ENCODE data around the gene MSH3.

MSH3 gene

GRCh38 chr5:80706835-80707447 lies 52.5 kb downstream of the MSH3 start:
- Mint-ChIP-seq H3K9me3 (no peaks in the 10 kb centered on the region), H3K27me3 (no peaks in the 10 kb centered on the region), H3K4me1 (ENCODE audit: low read depth) (peaks cover 18% of the 10 kb centered on the region), H3K27ac (no peak overlapping the region), H3K4me3 (no peak overlapping the region), H3K36me3 (ENCODE audit: low read depth) (peaks cover 57% of the 10 kb centered on the region)

GRCh38 chr5:80707645-80708044 lies 53.2 kb downstream of the MSH3 start:
- Mint-ChIP-seq H3K36me3 (ENCODE audit: low read depth) (peaks cover 59% of the 10 kb centered on the region), H3K4me3 (no peak overlapping the region), H3K27ac (no peak overlapping the region), H3K4me1 (ENCODE audit: low read depth) (peaks cover 19% of the 10 kb centered on the region), H3K9me3 (no peaks in the 10 kb centered on the region), H3K27me3 (no peaks in the 10 kb centered on the region)

- Mint-ChIP-seq H3K27ac (no peak overlapping the region), H3K36me3 (ENCODE audit: low read depth) (peaks cover 71% of the 10 kb centered on the region), H3K4me3 (no peak overlapping the region), H3K9me3 (no peaks in the 10 kb centered on the region), H3K4me1 (ENCODE audit: low read depth) (peaks cover 17% of the 10 kb centered on the region), H3K27me3 (no peaks in the 10 kb centered on the region)
Measured at GRCh38 chr5:80711216-80711615, 56.8 kb downstream of the MSH3 start.

- peaks cover 74% of the 10 kb centered on the region for H3K36me3 Mint-ChIP-seq (ENCODE audit: low read depth)
- H3K9me3 Mint-ChIP-seq: no peaks in the 10 kb centered on the region
- no peaks in the 10 kb centered on the region for H3K27me3 Mint-ChIP-seq
- no peak overlapping the region for H3K27ac Mint-ChIP-seq
- H3K4me3 Mint-ChIP-seq: no peak overlapping the region
- H3K4me1 Mint-ChIP-seq (ENCODE audit: low read depth): peaks cover 17% of the 10 kb centered on the region
Measured at GRCh38 chr5:80711938-80712337, 57.5 kb downstream of the MSH3 start.

GRCh38 chr5:80712919-80713318 lies 58.5 kb downstream of the MSH3 start:
- Mint-ChIP-seq H3K27me3 (no peaks in the 10 kb centered on the region), H3K36me3 (ENCODE audit: low read depth) (peaks cover 76% of the 10 kb centered on the region), H3K27ac (no peak overlapping the region), H3K4me1 (ENCODE audit: low read depth) (peaks cover 17% of the 10 kb centered on the region), H3K4me3 (no peak overlapping the region), H3K9me3 (no peaks in the 10 kb centered on the region)

- Mint-ChIP-seq H3K27ac (no peak overlapping the region), H3K4me1 (ENCODE audit: low read depth) (peaks cover 17% of the 10 kb centered on the region), H3K36me3 (ENCODE audit: low read depth) (peaks cover 79% of the 10 kb centered on the region), H3K27me3 (no peaks in the 10 kb centered on the region), H3K9me3 (no peaks in the 10 kb centered on the region), H3K4me3 (no peak overlapping the region)
Measured at GRCh38 chr5:80713631-80714030, 59.2 kb downstream of the MSH3 start.

GRCh38 chr5:80714570-80715298 lies 60.3 kb downstream of the MSH3 start:
- H3K27me3 Mint-ChIP-seq: no peaks in the 10 kb centered on the region
- peaks cover 76% of the 10 kb centered on the region for H3K36me3 Mint-ChIP-seq (ENCODE audit: low read depth)
- no peak overlapping the region for H3K4me3 Mint-ChIP-seq
- H3K9me3 Mint-ChIP-seq: no peaks in the 10 kb centered on the region
- H3K27ac Mint-ChIP-seq: no peak overlapping the region
- H3K4me1 Mint-ChIP-seq (ENCODE audit: low read depth): peaks cover 17% of the 10 kb centered on the region

GRCh38 chr5:80715887-80716286 lies 61.4 kb downstream of the MSH3 start:
- Mint-ChIP-seq H3K9me3 (no peaks in the 10 kb centered on the region), H3K4me3 (no peak overlapping the region), H3K4me1 (ENCODE audit: low read depth) (peaks cover 12% of the 10 kb centered on the region), H3K27me3 (no peaks in the 10 kb centered on the region), H3K27ac (no peak overlapping the region), H3K36me3 (ENCODE audit: low read depth) (peaks cover 78% of the 10 kb centered on the region)

GRCh38 chr5:80720181-80720580 lies 65.7 kb downstream of the MSH3 start:
- no peak overlapping the region for H3K27ac Mint-ChIP-seq
- H3K27me3 Mint-ChIP-seq: no peaks in the 10 kb centered on the region
- no peak overlapping the region for H3K4me3 Mint-ChIP-seq
- H3K9me3 Mint-ChIP-seq: no peaks in the 10 kb centered on the region
- peaks cover 64% of the 10 kb centered on the region for H3K36me3 Mint-ChIP-seq (ENCODE audit: low read depth)
- no peaks in the 10 kb centered on the region for H3K4me1 Mint-ChIP-seq (ENCODE audit: low read depth)

GRCh38 chr5:80722916-80723315 lies 68.5 kb downstream of the MSH3 start:
- Mint-ChIP-seq H3K4me3 (no peak overlapping the region), H3K27me3 (no peaks in the 10 kb centered on the region), H3K9me3 (no peaks in the 10 kb centered on the region), H3K36me3 (ENCODE audit: low read depth) (peaks cover 67% of the 10 kb centered on the region), H3K27ac (no peak overlapping the region), H3K4me1 (ENCODE audit: low read depth) (no peaks in the 10 kb centered on the region)

- Mint-ChIP-seq H3K36me3 (ENCODE audit: low read depth) (peaks cover 68% of the 10 kb centered on the region), H3K27me3 (no peaks in the 10 kb centered on the region), H3K4me1 (ENCODE audit: low read depth) (no peaks in the 10 kb centered on the region), H3K4me3 (no peak overlapping the region), H3K9me3 (no peaks in the 10 kb centered on the region), H3K27ac (no peak overlapping the region)
Measured at GRCh38 chr5:80725446-80725845, 71.0 kb downstream of the MSH3 start.

GRCh38 chr5:80736730-80737129 lies 82.3 kb downstream of the MSH3 start:
- peaks cover 59% of the 10 kb centered on the region for H3K36me3 Mint-ChIP-seq (ENCODE audit: low read depth)
- no peak overlapping the region for H3K4me3 Mint-ChIP-seq
- H3K27me3 Mint-ChIP-seq: no peaks in the 10 kb centered on the region
- peaks cover 17% of the 10 kb centered on the region for H3K4me1 Mint-ChIP-seq (ENCODE audit: low read depth)
- no peaks in the 10 kb centered on the region for H3K9me3 Mint-ChIP-seq
- H3K27ac Mint-ChIP-seq: no peak overlapping the region

GRCh38 chr5:80738466-80738865 lies 84.0 kb downstream of the MSH3 start:
- Mint-ChIP-seq H3K36me3 (ENCODE audit: low read depth) (peaks cover 61% of the 10 kb centered on the region), H3K9me3 (no peaks in the 10 kb centered on the region), H3K27me3 (no peaks in the 10 kb centered on the region), H3K27ac (no peak overlapping the region), H3K4me1 (ENCODE audit: low read depth) (peaks cover 17% of the 10 kb centered on the region), H3K4me3 (no peak overlapping the region)

GRCh38 chr5:80739057-80739456 lies 84.6 kb downstream of the MSH3 start:
- H3K4me1 Mint-ChIP-seq (ENCODE audit: low read depth): peaks cover 17% of the 10 kb centered on the region
- H3K4me3 Mint-ChIP-seq: no peak overlapping the region
- peaks cover 60% of the 10 kb centered on the region for H3K36me3 Mint-ChIP-seq (ENCODE audit: low read depth)
- no peak overlapping the region for H3K27ac Mint-ChIP-seq
- no peaks in the 10 kb centered on the region for H3K9me3 Mint-ChIP-seq
- no peaks in the 10 kb centered on the region for H3K27me3 Mint-ChIP-seq

GRCh38 chr5:80739496-80739895 lies 85.0 kb downstream of the MSH3 start:
- H3K27me3 Mint-ChIP-seq: no peaks in the 10 kb centered on the region
- no peak overlapping the region for H3K27ac Mint-ChIP-seq
- H3K4me3 Mint-ChIP-seq: no peak overlapping the region
- H3K4me1 Mint-ChIP-seq (ENCODE audit: low read depth): peaks cover 17% of the 10 kb centered on the region
- no peaks in the 10 kb centered on the region for H3K9me3 Mint-ChIP-seq
- H3K36me3 Mint-ChIP-seq (ENCODE audit: low read depth): peaks cover 61% of the 10 kb centered on the region

GRCh38 chr5:80739898-80740297 lies 85.4 kb downstream of the MSH3 start:
- peaks cover 17% of the 10 kb centered on the region for H3K4me1 Mint-ChIP-seq (ENCODE audit: low read depth)
- H3K4me3 Mint-ChIP-seq: no peak overlapping the region
- H3K9me3 Mint-ChIP-seq: no peaks in the 10 kb centered on the region
- H3K27me3 Mint-ChIP-seq: no peaks in the 10 kb centered on the region
- H3K27ac Mint-ChIP-seq: no peak overlapping the region
- peaks cover 61% of the 10 kb centered on the region for H3K36me3 Mint-ChIP-seq (ENCODE audit: low read depth)

All from stimulated activated naive CD8-positive, alpha-beta T cell treated with anti-CD3 and anti-CD28 coated beads, Interleukin-15, Interleukin-2, amounts not matched to agents 100 ng/mL and 50 ng/mL, for 24 hours (primary cell).